Measurements from ENCODE around the gene MED9.

The MED9 gene

GRCh38 chr17:17505151-17505550 lies 28.4 kb downstream of the MED9 start:
- DNase-seq (ENCODE audit: low read depth), result no peak

DNA sequence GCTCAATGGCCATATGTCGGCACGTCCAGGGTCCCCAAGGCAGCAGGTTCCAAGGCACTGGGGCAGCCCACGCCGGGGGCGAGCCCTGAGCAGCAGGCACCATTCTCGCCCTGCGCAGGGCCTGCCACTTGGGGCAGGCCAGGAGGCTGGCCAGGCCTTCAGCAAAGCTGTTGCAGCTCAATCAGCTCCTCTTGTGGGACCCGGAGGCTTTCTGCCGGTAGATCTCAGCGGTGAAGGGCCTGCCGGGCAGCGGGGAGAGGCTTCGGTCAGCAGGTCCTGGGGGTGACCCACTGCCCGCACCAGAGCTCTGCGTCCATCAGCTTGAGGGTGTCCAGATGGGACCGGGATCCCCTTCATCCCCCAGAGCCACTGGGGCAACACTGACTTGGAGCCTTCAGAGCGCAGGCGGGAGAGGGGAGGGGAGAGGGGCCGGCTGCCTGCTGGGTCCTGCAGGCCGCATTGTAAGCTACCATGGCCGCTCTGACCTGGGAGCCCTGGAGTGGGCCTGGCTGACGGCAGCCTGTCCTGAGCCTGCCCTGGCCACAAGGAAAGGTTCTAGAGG lies 28.9 kb downstream of the MED9 start:
- no peak for DNase-seq (ENCODE audit: low read depth)

DNA sequence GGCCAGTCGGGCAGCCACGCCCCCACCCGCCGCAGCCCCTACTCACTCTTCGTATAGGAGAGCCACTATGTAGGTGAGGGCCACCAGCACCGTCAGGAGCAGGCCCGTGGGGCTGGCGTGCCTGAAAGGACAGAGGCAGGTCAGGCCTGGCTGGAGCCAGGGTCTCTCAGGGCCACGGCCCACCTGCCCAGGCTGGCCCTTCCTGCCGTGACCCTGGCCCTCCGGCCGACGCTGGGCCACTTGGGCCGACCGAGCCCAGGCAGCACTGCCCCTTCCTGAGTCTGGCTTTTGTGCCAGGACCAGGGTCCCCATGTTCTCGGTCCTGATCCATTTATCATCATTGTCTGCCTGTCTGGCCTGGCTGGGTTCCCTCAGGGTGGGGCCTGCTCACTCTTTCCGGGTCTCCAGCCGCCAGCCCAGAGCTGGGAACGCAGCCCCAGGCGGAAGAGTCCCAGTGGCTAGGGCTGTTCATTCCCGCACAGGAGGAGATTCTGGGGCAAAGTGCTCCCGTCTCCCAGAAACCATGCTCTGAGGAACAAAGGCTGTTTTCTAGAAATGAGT lies 29.5 kb downstream of the MED9 start:
- DNase-seq (ENCODE audit: low read depth), result no peak

GRCh38 chr17:17506893-17507464 lies 30.2 kb downstream of the MED9 start:
- DNase-seq (ENCODE audit: low read depth), result no peak

- DNase-seq (ENCODE audit: low read depth), result no peak
These were observed 30.7 kb downstream of the MED9 start for GRCh38 chr17:17507465-17508011.

GRCh38 chr17:17508019-17508535 lies 31.3 kb downstream of the MED9 start:
- no peak for DNase-seq (ENCODE audit: low read depth)

- no peak for DNase-seq (ENCODE audit: low read depth)
These were observed 32.1 kb downstream of the MED9 start for GRCh38 chr17:17508646-17509591.

GRCh38 chr17:17509601-17510425 lies 33.0 kb downstream of the MED9 start:
- DNase-seq (ENCODE audit: low read depth), result no peak

- no peak for DNase-seq (ENCODE audit: low read depth)
These were observed 33.9 kb downstream of the MED9 start for GRCh38 chr17:17510456-17511292.

GRCh38 chr17:17511293-17511741 lies 34.5 kb downstream of the MED9 start:
- DNase-seq (ENCODE audit: low read depth), result no peak

DNA sequence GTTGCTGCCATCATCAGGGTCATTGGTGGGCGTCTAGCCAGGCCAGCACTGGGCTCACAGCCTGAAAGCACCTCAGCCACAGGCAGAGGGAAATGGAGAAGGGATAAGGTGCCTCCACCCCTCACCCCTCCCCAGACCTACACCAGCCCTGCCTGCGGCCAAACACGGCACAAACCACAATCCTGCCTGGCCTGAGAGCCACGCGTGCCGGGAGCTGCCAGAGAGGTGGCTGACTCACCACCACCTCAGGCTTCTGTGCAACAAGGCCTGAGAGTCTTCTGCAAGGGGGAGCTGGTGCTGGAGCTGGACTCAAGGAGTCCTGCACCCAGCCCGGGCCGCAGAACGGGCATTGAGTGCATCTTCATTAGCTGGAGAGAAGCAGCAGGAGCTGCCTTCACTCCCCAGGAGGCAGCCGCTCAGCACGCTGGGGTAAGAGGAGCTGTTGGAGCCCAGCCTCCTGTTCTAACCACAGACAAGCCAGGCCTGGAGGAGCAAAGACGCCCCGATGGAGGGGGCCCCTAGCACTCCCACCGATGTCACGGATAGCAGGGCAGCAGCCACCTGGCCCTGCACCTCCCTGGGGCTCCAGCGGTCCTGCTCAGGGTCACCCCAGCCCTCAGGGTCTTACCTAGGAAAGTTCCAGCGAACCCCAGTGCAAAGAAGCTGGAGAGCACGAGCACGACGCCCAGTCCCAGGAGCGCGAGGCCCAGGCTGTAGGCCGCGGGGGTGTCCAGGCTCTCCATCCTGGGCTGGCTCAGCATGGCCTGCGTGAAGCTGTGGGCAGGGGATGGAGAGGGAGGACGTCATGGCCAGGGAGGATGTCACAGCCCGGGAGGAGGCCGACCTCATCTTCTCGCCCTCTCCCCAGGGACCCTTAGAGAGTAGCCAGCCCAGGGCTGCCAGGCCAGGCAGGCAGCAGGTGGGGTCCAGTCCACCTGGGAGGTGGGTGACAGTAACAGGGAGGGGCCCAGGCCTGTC lies 35.4 kb downstream of the MED9 start:
- DNase-seq (ENCODE audit: low read depth), result peak; percentile 91

DNA sequence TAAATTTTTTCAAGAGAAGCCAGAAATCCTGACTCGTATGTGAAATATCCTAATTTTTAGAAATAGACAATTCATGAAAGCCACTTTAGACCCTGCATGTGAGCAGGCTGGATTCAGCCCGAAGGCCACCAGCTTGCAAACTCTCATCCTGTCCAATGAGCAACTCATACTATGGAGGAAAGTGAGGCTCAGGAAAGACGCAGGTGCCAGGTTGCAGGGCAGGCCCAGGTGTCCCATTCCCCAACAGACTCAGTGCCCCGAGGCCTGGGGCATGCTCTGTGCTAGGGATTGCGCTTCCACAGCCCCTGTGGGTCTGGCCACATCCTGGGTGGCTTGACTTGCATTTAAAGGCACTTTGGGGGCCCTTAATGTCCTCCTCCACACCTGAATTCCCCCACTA lies 36.1 kb downstream of the MED9 start:
- no peak for DNase-seq (ENCODE audit: low read depth)

DNA sequence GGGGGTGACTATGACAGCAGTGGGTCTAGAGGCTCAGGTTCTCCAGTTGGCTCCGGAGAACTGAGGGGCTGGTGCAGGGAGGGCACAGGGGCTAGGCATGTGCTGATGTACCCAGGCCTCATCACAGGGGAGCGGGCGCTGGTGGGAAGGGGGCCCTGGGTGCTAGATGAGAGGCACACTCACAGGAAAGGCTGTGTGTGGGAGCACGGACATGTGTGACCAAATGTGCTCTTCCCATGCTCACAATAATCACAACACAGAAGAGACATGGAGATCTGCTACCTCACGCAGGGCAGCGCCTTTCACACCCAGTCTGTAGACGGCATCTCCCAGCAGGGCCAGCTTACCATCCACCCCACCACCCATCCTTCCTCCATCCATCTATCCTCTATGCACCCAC lies 36.8 kb downstream of the MED9 start:
- DNase-seq (ENCODE audit: low read depth), result no peak

DNA sequence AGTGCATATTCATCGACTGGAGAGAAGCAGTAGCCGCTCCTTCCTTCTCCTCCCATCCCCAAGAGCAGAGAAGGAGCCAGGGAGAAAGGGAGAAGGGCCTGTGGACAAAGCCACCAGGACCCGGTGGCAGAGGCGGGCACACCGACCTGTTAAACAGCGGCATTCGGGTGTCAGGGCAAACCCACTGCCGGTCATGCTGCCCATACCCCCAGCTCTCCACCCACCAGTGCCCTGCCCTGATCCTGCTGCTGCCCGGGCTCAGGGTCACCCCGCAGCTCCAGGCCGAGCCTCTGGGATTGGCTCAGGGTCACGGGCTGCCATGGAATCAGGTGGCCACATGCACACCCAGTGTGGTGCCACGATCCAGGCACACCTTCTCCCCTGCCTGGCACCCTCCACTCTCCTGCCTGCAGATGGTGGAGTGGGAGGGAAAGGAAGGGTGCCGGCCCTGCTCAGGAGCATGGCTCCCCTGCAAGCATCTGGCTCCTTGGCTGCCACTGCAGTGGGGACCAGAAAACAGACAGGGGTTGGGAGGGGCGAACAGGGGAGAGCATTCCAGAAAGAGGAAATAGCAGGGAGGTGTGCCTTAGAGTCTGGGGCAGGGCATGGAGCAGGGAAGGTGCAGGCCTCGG lies 37.7 kb downstream of the MED9 start:
- no peak for DNase-seq (ENCODE audit: low read depth)

GRCh38 chr17:17514993-17515933 lies 38.5 kb downstream of the MED9 start:
- peak; percentile 41 for DNase-seq (ENCODE audit: low read depth)

GRCh38 chr17:17515934-17516930 lies 39.4 kb downstream of the MED9 start:
- DNase-seq (ENCODE audit: low read depth), result peak; percentile 58
